CD8-positive, alpha-beta memory T cell (primary cell): Measurements from ENCODE around the gene ADPRHL1. TPM values are rescaled to one million over a fixed set of nuclear protein-coding genes. Genes with fewer than 3 reads are reported as not detected.
"Not testable (repeated sequence)": the region's sequence is repeated elsewhere in the genome, so short reads cannot be mapped to it uniquely, and the experiment has no call there.

Source experiments
- CTCF ChIA-PET: fragments of 350-600 bp; sonication (Branson Sonifier 250); formaldehyde crosslinking; loops from one replicate; lab custom pipeline; 2021; ENCODE audit warnings: antibody characterized with exemption; lab: Charles Lee
- POLR2A ChIA-PET: fragments of 350-600 bp; sonication (Branson Sonifier 250); formaldehyde crosslinking; loops from one replicate; lab custom pipeline; 2021; ENCODE audit warnings: antibody characterized with exemption; lab: Charles Lee
- DNase-seq, 5 donors: peaks; one replicate each; pipeline versions ENCODE4 v3.0.0 to v3.0.0-alpha.2; 2020 to 2022; ENCODE audit warnings: mixed read lengths in 1 of 5
- H3K27ac ChIP-seq: one replicate; pipeline ENCODE4 v1.7.0; 2013; ENCODE audit warnings: low read depth, mild to moderate bottlenecking, low read length, moderate library complexity
- H3K27me3 ChIP-seq: 2 replicates; pipeline ENCODE4 v1.7.0; 2013; ENCODE audit warnings: low read length, mild to moderate bottlenecking; ENCODE audit not compliant: insufficient read depth, poor library complexity, severe bottlenecking
- H3K36me3 ChIP-seq: 2 replicates; pipeline ENCODE4 v1.7.0; 2013; ENCODE audit warnings: mild to moderate bottlenecking, low read length, moderate library complexity; ENCODE audit not compliant: insufficient read depth
- H3K4me1 ChIP-seq: 2 replicates; pipeline ENCODE4 v1.7.0; 2013; ENCODE audit warnings: mild to moderate bottlenecking, low read length, moderate library complexity; ENCODE audit not compliant: insufficient read depth
- H3K4me3 ChIP-seq: 2 replicates; pipeline ENCODE4 v1.7.0; 2013; ENCODE audit warnings: mild to moderate bottlenecking, low read length
- H3K9me3 ChIP-seq: 2 replicates; pipeline ENCODE4 v1.7.0; 2013; ENCODE audit warnings: mild to moderate bottlenecking, low read length
- H3K27ac Mint-ChIP-seq, 8 donors: one replicate each; pipeline ENCODE4 v1.8.0; 2020 to 2021; ENCODE audit warnings: mixed read lengths in 8 of 8, mild to moderate bottlenecking in 6 of 8, inconsistent platforms in 3 of 8, moderate library complexity in 3 of 8
- H3K27me3 Mint-ChIP-seq, 2 donors: one replicate each; pipeline ENCODE4 v1.8.0; 2020 to 2021; ENCODE audit warnings: mixed read lengths in 2 of 2, mild to moderate bottlenecking in 1 of 2, moderate library complexity in 1 of 2
- H3K36me3 Mint-ChIP-seq, 3 donors: one replicate each; pipeline ENCODE4 v1.8.0; 2020 to 2021; ENCODE audit warnings: mixed read lengths in 3 of 3, inconsistent platforms in 1 of 3, mild to moderate bottlenecking in 1 of 3
- H3K4me1 Mint-ChIP-seq, 3 donors: one replicate each; pipeline ENCODE4 v1.8.0; 2020 to 2021; ENCODE audit warnings: mixed read lengths in 3 of 3, inconsistent platforms in 1 of 3, mild to moderate bottlenecking in 1 of 3
- H3K4me3 Mint-ChIP-seq, 7 donors: one replicate each; pipeline ENCODE4 v1.8.0; 2020 to 2021; ENCODE audit warnings: mixed read lengths in 7 of 7, mild to moderate bottlenecking in 6 of 7, moderate library complexity in 4 of 7, inconsistent platforms in 2 of 7
- H3K9me3 Mint-ChIP-seq, 5 donors: one replicate each; pipeline ENCODE4 v1.8.0; 2020 to 2022; ENCODE audit warnings: mixed read lengths in 5 of 5, mild to moderate bottlenecking in 3 of 5, moderate library complexity in 2 of 5, inconsistent platforms in 1 of 5
- polyA plus RNA-seq: library from polyadenylated mRNA; unstranded; fragments of 300-500 nt; fragmentation: Illumina TruSeq; gene quantifications from one replicate; pipeline ENCODE4 v1.2.3, GENCODE V29; 2021
- total RNA-seq, 2 experiments: library from RNA; stranded (reverse); gene quantifications; one replicate each; pipeline ENCODE4 v1.2.3, GENCODE V29; 2021

Gene ADPRHL1
- total and polyA plus RNA-seq, 3 experiments from 2014 or later = 0.56 to 0.85 (median 0.84) TPM

DNA sequence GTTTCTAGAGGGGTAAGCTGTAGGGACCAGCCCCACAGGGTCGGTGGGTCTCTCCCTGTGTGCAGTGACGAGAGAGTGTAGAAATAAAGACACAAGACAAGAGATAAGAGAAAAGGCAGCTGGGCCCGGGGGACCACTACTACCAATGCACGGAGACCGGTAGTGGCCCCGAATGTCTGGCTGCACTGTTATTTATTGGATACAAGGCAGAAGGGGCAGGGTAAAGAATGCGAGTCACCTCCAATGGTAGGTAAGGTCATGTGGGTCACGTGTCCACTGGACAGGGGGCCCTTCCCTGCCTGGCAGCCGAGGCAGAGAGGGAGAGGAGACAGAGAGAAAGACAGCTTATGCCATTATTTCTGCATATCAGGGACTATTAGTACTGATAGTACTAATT lies 2.9 kb downstream of the ADPRHL1 start:
- H3K9me3 Mint-ChIP-seq, H3K36me3 ChIP-seq, H3K4me1 ChIP-seq, DNase-seq, H3K27me3 Mint-ChIP-seq, CTCF ChIA-PET, POLR2A ChIA-PET, H3K4me3 Mint-ChIP-seq, H3K27ac ChIP-seq, H3K27me3 ChIP-seq, H3K4me3 ChIP-seq, H3K9me3 ChIP-seq: not testable (repeated sequence)
- H3K4me1 Mint-ChIP-seq = peaks cover 0 to 15% (median 3%) of the 10 kb centered on the region in 3 donors
- peaks cover under 1 to 19% (median 4%) of the 10 kb centered on the region in 3 donors for H3K36me3 Mint-ChIP-seq
- H3K27ac Mint-ChIP-seq = peak overlapping the region in 1 of 8 donors; percentile 65

DNA sequence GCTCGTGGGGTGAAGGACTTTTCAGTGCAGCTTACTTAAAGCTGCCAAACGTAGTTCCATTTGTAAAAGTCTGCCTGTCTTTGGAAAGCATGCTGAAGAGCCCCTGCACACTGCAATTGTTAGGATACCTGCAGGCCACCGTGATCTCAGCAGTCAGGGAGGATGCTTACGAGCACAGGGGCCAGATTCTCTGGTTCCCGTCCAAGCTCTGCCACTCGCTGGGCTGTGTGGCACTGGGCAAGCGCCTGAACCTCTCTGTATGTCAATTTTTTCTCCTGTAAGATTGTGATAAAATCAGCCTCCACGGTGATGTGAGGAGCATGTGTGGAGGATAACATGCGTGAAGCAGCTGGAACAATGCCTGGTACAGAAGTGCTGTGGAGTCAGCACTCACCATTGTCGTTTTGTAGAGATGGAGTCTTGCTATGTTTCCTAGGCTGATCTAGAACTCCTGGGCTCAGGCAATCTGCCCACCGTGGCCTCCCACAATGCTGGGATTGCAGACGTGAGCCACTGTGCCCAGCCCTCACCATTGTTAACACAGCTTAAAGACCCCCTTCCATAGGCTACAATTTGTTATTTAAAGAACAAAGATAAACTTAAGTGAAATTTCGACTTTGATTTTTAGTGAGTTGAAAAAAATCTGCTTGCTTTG lies 3.5 kb downstream of the ADPRHL1 start:
- Mint-ChIP-seq H3K9me3 (no peaks in the 10 kb centered on the region), H3K4me1 (peaks cover 0 to 15% (median 3%) of the 10 kb centered on the region in 3 donors), H3K27ac (peak overlapping the region in 5 of 8 donors; percentile 21 to 76 (median 58))

DNA sequence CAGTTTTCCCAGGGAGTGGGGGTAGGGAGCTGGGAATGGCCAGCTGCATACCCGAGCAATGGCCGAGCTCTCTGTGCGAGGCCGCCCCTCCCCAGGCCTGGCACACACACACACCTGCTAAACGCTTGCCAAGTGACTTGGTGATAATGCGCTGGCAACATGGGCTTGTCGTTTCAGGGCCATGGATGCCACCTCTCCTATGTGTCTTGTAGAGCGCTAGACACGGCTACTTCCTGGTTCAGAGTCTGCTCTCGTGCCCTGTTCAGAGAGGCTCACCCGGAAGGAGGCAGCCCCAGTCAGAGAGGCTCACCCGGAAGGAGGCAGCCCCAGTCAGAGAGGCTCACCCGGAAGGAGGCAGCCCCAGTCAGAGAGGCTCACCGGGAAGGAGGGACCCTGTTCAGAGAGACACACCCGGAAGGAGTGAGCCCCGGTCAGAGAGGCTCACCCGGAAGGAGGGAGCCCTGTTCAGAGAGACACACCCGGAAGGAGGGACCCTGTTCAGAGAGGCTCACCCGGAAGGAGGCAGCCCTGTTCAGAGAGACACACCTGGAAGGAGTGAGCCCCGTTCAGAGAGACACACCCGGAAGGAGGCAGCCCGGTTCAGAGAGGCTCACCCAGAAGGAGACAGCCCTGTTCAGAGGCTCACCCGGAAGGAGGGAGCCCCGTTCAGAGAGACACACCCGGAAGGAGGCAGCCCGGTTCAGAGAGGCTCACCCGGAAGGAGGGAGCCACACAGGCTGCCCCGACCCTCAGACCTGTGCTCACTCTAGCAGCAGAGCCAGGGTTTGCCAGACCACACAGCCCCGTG lies 4.2 kb downstream of the ADPRHL1 start:
- POLR2A ChIA-PET = no interaction called here
- Mint-ChIP-seq H3K9me3 (no peaks in the 10 kb centered on the region), H3K27ac (peak overlapping the region in 7 of 8 donors; percentile 7 to 84 (median 39)), H3K27me3 (peaks cover 0 to 2% of the 10 kb centered on the region in 2 donors), H3K4me1 (peaks cover 0 to 15% (median 3%) of the 10 kb centered on the region in 3 donors), H3K36me3 (peaks cover 0 to 8% (median 4%) of the 10 kb centered on the region in 3 donors), H3K4me3 (peak overlapping the region; percentile 12 to 71 (median 60))
- DNase-seq = peak; percentile 11 to 87 (median 41)
- H3K9me3 ChIP-seq = no peaks in the 10 kb centered on the region
- no peaks in the 10 kb centered on the region for H3K4me1 ChIP-seq
- CTCF ChIA-PET = no interaction called here
- H3K36me3 ChIP-seq = no peaks in the 10 kb centered on the region
- H3K4me3 ChIP-seq = no peak overlapping the region
- peak overlapping the region; percentile 47 for H3K27ac ChIP-seq
- H3K27me3 ChIP-seq = no peaks in the 10 kb centered on the region

More for the DNA sequence above, 3.5 kb downstream of the ADPRHL1 start:
- DNase-seq = no peak
- peaks cover 0 to 14% (median 4%) of the 10 kb centered on the region in 3 donors for H3K36me3 Mint-ChIP-seq
- Histone ChIP-seq H3K27me3 (no peaks in the 10 kb centered on the region), H3K36me3 (no peaks in the 10 kb centered on the region), H3K27ac (peak overlapping the region; percentile 47), H3K9me3 (no peaks in the 10 kb centered on the region), H3K4me1 (no peaks in the 10 kb centered on the region), H3K4me3 (no peak overlapping the region)
- CTCF ChIA-PET = no interaction called here
- peak overlapping the region in 6 of 7 donors; percentile 12 to 71 (median 52) for H3K4me3 Mint-ChIP-seq
- peaks cover 0 to 2% of the 10 kb centered on the region in 2 donors for H3K27me3 Mint-ChIP-seq
- POLR2A ChIA-PET = no interaction called here

DNA sequence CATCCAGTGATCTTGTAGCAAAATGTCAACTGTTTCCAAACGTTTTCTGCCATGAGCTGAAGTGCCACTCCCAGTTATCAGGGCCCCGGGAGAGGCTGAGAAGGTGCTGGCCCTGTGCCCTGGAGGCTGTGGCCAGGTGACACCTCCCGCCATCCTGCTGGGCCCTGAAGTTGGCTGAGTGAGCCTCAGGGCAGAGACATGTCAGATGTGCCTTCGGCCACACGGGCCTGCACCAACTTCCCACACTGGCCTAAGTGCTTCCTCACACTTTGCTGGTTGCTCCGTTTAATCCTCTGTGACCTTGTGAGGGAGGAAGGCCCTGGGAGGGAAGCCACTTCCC lies 4.8 kb downstream of the ADPRHL1 start:
- DNase-seq = no peak
- Histone ChIP-seq H3K27me3 (no peaks in the 10 kb centered on the region), H3K9me3 (no peaks in the 10 kb centered on the region), H3K27ac (peak overlapping the region; percentile 35), H3K4me3 (no peak overlapping the region), H3K4me1 (no peaks in the 10 kb centered on the region), H3K36me3 (no peaks in the 10 kb centered on the region)
- H3K27me3 Mint-ChIP-seq = peaks cover 0 to 2% of the 10 kb centered on the region in 2 donors
- peaks cover 0 to 3% (median 0%) of the 10 kb centered on the region in 3 donors for H3K36me3 Mint-ChIP-seq
- ChIA-PET CTCF (no interaction called here), POLR2A (no interaction called here)
- H3K4me3 Mint-ChIP-seq = peak overlapping the region in 4 of 7 donors; percentile 19 to 71 (median 66)
- H3K27ac Mint-ChIP-seq = peak overlapping the region in 5 of 8 donors; percentile 19 to 84 (median 72)
- H3K4me1 Mint-ChIP-seq = peaks cover 0 to 15% (median 3%) of the 10 kb centered on the region in 3 donors
- no peaks in the 10 kb centered on the region for H3K9me3 Mint-ChIP-seq

DNA sequence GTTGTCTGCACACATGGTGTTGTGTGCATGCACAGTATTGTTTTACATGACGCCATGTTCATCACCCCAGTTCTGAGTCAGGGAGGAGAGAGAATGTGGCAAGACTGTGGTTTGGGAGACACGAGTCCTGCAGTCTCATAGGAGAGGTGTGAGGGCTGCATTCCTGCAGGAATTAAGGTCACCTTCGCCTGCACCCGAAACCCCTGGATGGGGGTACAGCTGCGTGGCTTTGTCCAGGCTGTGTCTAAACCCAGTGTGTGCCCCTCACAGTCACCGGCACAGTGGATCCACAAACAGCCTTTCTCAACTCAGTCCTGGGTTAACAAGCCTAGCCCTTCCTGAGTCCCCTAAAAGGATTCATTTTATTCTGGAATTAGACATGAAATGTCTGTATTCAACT lies 5.7 kb downstream of the ADPRHL1 start:
- Histone ChIP-seq H3K9me3 (no peaks in the 10 kb centered on the region), H3K4me1 (no peaks in the 10 kb centered on the region), H3K4me3 (no peak overlapping the region), H3K27ac (no peak overlapping the region), H3K36me3 (no peaks in the 10 kb centered on the region), H3K27me3 (no peaks in the 10 kb centered on the region)
- Mint-ChIP-seq H3K9me3 (no peaks in the 10 kb centered on the region), H3K4me1 (peaks cover 0 to 15% (median 3%) of the 10 kb centered on the region in 3 donors), H3K27ac (peak overlapping the region in 1 of 8 donors; percentile 32), H3K27me3 (peaks cover 0 to 2% of the 10 kb centered on the region in 2 donors), H3K4me3 (no peak overlapping the region), H3K36me3 (peaks cover 3 to 6% (median 5%) of the 10 kb centered on the region in 3 donors)
- POLR2A ChIA-PET = no interaction called here
- DNase-seq = no peak
- CTCF ChIA-PET = no interaction called here

DNA sequence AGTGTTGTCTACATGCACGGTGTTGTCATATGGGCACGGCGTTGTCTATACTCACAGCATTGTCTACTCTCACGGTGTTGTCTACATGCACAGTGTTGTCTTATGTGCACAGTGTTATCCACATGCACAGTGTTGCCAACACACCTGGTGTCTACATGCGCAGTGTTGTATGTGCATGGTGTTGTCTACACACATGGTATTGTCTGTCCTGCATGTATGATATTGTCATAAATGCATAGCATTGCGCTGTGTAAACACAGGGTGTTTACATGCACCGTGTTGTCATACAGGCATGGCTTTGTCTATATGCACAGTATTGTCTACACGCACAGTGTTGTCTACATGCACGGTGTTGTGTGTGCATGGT lies 6.8 kb downstream of the ADPRHL1 start:
- H3K36me3 ChIP-seq = no peaks in the 10 kb centered on the region
- peaks cover 0 to 2% (median 0%) of the 10 kb centered on the region in 5 donors for H3K9me3 Mint-ChIP-seq
- H3K36me3 Mint-ChIP-seq = peaks cover 3 to 8% (median 6%) of the 10 kb centered on the region in 3 donors
- ChIA-PET POLR2A (no interaction called here), CTCF (no interaction called here)
- peaks cover 0 to 2% of the 10 kb centered on the region in 2 donors for H3K27me3 Mint-ChIP-seq
- H3K4me3 ChIP-seq = no peak overlapping the region
- H3K4me3 Mint-ChIP-seq = no peak overlapping the region
- peak overlapping the region in 1 of 8 donors; percentile 19 for H3K27ac Mint-ChIP-seq
- peaks cover 0 to 15% (median 3%) of the 10 kb centered on the region in 3 donors for H3K4me1 Mint-ChIP-seq
- no peak overlapping the region for H3K27ac ChIP-seq
- no peaks in the 10 kb centered on the region for H3K9me3 ChIP-seq
- no peaks in the 10 kb centered on the region for H3K4me1 ChIP-seq
- H3K27me3 ChIP-seq = no peaks in the 10 kb centered on the region
- no peak for DNase-seq

DNA sequence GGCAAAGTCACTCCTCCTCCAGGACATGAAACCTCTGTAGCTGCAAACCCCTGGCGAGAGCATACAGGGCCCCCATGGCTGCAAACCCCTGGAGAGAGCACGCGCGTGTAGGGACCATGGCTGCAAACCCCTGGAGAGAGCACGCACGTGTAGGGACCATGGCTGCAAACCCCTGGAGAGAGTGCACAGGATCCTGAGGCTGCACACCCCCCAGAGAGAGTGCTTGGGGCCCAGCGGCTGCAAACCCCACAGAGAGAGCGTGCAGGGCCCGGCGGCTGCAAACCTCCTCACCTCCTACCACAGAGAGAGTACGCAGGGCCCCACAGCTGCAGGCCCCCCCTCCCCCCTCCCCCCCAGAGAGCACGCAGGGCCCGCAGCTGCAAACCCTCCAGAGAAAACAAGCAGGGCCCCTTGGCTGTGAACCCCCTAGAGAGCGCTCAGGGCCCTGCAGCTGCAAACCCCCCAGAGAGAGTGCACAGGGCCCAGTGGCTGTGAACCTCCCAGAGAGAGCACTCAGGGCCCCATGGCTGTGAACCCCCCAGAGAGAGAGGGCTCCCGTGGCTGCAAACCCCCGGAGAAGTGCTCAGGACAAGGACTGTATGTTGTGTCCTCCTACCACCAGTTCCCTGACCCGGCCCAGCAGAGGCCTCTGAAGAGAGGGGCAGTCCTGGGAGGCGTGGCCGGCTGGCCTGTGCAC lies 7.3 kb downstream of the ADPRHL1 start:
- peaks cover 0 to 2% of the 10 kb centered on the region in 2 donors for H3K27me3 Mint-ChIP-seq
- no peak overlapping the region for H3K4me3 Mint-ChIP-seq
- Histone ChIP-seq H3K4me3 (no peak overlapping the region), H3K27me3 (no peaks in the 10 kb centered on the region), H3K9me3 (no peaks in the 10 kb centered on the region), H3K4me1 (no peaks in the 10 kb centered on the region), H3K27ac (no peak overlapping the region), H3K36me3 (no peaks in the 10 kb centered on the region)
- peak overlapping the region in 1 of 8 donors; percentile 67 for H3K27ac Mint-ChIP-seq
- ChIA-PET POLR2A (no interaction called here), CTCF (no interaction called here)
- no peak for DNase-seq
- H3K4me1 Mint-ChIP-seq = peaks cover 0 to 15% (median 3%) of the 10 kb centered on the region in 3 donors
- peaks cover 0 to 2% (median 0%) of the 10 kb centered on the region in 5 donors for H3K9me3 Mint-ChIP-seq
- H3K36me3 Mint-ChIP-seq = peaks cover 3 to 8% (median 4%) of the 10 kb centered on the region in 3 donors
